Epithelial cell of proximal tubule (primary cell): ENCODE results near the gene ADGRB3. TPM values are rescaled to one million over a fixed set of nuclear protein-coding genes. Genes with fewer than 3 reads are reported as not detected.

Experiments
- DNase-seq: peaks from one replicate; pipeline ENCODE4 v3.0.0-alpha.2; 2011; ENCODE audit warnings: low read depth
- H3K4me3 ChIP-seq: 2 replicates; pipeline ENCODE4 v1.5.1; 2011; ENCODE audit warnings: low read depth, mild to moderate bottlenecking, low read length
- total RNA-seq: library from RNA; depleted of rRNA; stranded (reverse); fragments of >200 nt; gene quantifications from 2 replicates; pipeline ENCODE4 v1.2.3, GENCODE V29; 2015
- TF ChIP-seq, protein P1 (sequence below): conservative IDR thresholded peaks from 2 replicates; pipeline ENCODE4 v1.5.1; 2012; ENCODE audit warnings: low read depth, mild to moderate bottlenecking, low read length

ADGRB3 gene
- total RNA-seq = 3.0 and 4.7 TPM in 2 replicates

DNA sequence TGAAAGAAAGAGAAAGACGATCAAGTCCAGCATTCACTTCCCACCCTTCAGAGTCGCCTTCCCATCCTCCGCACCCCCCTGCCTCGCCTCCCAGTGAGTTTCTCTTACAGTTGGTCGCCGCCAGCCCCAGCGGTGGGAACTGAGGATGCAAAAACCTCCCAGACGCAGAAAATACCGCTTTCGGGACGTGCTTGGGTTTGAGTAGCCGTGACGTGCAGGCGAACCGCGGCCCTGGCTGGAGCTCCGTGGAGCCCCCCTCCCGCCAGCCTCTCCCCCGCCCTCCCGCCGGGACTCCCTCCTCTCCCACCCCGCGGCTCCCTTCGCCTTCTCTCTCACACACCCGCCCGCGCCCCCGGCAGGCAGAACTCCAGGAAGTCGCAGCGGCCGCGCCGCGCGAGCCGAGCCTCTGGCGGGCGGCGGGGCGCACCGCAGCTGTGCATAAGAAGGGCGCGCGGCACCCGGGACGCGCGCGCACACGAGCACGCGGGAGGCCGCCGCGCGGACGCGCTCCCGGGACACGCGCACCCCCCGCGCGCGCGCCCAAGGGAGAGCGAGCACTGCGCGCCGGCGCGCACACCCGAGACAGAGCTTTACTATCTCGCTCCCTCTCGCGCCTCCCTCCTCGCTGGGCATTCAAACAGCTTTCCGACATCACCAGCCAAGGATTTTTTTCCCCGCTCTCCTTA, at the start of gene ADGRB3:
ADGRB3 (plus strand) TSS at position 557 of the 686 bp plus-strand sequence. CDS start 3,394 bp downstream, outside the sequence.
- TF ChIP-seq, protein P1, sequence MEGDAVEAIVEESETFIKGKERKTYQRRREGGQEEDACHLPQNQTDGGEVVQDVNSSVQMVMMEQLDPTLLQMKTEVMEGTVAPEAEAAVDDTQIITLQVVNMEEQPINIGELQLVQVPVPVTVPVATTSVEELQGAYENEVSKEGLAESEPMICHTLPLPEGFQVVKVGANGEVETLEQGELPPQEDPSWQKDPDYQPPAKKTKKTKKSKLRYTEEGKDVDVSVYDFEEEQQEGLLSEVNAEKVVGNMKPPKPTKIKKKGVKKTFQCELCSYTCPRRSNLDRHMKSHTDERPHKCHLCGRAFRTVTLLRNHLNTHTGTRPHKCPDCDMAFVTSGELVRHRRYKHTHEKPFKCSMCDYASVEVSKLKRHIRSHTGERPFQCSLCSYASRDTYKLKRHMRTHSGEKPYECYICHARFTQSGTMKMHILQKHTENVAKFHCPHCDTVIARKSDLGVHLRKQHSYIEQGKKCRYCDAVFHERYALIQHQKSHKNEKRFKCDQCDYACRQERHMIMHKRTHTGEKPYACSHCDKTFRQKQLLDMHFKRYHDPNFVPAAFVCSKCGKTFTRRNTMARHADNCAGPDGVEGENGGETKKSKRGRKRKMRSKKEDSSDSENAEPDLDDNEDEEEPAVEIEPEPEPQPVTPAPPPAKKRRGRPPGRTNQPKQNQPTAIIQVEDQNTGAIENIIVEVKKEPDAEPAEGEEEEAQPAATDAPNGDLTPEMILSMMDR = no peak
- no peak for DNase-seq
- H3K4me3 ChIP-seq = peak within 1 kb of the TSS; percentile 53

DNA sequence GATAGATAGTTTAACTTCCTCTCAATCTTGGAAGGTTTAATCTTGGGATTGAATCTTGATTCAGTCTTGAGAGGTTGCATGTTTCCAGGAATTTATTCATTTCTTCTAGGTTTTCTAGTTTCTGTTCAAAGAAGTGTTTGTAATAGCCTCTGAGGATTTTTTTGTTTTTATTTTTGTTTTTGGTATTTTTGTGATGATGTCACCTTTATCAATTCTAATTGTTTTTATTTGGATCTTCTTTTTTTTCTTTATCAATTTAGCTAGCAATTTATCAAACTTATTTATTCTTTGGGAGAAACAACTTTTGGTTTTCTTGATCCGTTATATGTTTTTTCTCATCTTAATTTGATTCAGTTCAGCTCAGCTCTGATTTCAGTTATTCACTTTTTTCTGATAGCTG, 41.5 kb upstream of the ADGRB3 start:
- DNase-seq = no peak
- no peak overlapping the region for H3K4me3 ChIP-seq
- TF ChIP-seq, protein P1 = no peak

- TF ChIP-seq, protein P1 = no peak
- DNase-seq = no peak
- no peak overlapping the region for H3K4me3 ChIP-seq
Observed at GRCh38 chr6:68597642-68598041, 37.4 kb upstream of the ADGRB3 start.

DNA sequence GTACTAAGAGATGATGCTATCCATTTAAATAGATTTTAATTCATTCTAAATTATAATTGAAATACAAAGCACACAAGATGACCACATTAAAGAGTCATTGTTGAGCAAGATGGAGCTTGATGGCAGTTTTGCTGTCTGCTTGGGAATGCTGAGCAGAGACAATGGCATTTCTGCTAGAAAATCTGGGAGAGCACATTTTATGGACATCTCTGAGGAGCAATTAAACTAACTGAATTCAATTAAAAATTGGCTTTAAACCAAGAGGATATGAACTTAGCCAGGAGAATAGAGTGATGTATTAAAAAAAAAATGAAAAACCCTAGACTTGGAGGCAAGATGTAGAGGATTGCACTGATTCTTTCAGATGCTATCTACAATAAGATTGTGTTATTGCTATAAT, 19.1 kb upstream of the ADGRB3 start:
- TF ChIP-seq, protein P1 = no peak
- H3K4me3 ChIP-seq = no peak overlapping the region
- DNase-seq = no peak

GRCh38 chr6:68625998-68626397, 9.1 kb upstream of the ADGRB3 start:
- TF ChIP-seq, protein P1 = no peak
- DNase-seq = no peak
- H3K4me3 ChIP-seq = no peak overlapping the region

GRCh38 chr6:68628161-68628560, 6.9 kb upstream of the ADGRB3 start:
- TF ChIP-seq, protein P1 = no peak
- H3K4me3 ChIP-seq = no peak overlapping the region
- no peak for DNase-seq

DNA sequence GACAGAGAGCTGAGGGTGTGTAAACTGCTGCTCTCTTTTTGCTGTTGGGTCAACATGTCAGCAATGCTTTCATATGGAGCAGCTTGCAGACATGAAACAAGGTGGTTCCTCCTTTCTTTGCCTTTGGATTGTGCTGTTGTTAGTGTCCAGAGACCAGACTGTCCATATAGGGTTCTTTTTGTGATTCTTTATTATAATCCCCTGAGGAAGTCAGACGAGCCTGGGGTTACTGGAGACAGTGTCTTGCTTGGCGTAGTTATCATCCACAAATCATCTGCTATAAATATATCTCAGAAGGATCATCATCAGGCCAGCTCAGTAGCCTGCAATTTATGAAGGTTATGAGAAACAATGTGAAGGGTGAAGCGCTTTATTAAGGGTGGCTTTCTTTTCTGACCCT, 2.3 kb upstream of the ADGRB3 start:
- TF ChIP-seq, protein P1 = no peak
- no peak overlapping the region for H3K4me3 ChIP-seq

More for the DNA sequence above, 2.3 kb upstream of the ADGRB3 start:
- DNase-seq = no peak
